ENCODE data around the gene WDPCP.
"Not testable (repeated sequence)": the region's sequence is repeated elsewhere in the genome, so short reads cannot be mapped to it uniquely, and the experiment has no call there.

The WDPCP gene

DNA sequence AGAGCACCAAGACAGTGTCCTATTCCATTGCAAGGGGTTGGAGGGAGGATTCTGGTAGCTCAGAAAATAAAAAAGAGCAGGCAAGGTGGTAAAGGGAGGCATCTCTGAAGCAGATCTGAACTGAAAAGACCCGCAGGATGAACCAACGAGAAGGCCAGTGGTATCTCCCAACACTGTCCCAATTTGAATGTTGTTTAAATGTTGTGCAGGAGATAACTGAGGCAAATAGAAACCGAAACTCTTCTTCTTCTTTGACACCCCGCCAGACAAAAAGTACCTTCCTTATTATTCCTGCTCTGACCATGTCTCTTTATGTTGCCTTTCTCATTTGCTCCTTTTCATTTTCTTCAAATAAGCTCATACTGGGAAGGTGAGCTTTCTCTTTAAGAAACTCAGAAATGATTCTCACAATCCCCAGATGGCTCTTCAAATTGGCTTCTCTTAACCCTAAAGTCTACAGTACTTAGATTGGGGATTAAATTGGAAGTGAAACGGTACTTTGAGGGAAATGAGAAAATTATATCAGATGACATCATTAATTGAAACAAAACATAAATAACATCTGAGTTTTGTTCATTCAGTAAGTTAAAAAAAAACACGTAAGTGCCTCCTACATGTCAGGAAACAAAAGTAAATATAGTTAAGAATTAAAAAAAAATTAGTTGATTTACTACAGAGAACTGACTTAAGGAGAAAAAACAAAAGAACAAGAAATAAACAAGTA is 143.6 kb downstream of the WDPCP start:
- no peak for DNase-seq (ENCODE audit: low read depth)

DNA sequence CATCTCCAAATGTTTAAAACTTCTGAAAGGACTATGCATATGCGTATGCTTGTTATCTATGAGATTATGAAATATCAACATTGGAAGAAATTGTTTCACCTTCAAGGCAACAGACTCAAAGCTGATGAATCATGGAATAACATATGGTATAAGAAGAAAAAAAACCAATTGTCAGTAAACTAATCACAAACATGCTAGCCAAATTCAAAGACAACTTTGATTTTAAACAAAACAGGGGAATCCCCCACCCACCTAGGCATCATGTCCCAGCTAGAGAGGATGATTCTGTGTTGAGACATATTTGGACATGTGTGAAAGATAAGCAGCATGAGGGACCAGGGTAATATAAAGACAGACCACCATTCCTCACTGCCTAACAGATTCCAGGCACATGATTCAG is 147.7 kb downstream of the WDPCP start:
- no peak for DNase-seq (ENCODE audit: low read depth)

- no peak for DNase-seq (ENCODE audit: low read depth)
Measured at GRCh38 chr2:63438181-63438580, 150.1 kb downstream of the WDPCP start.

GRCh38 chr2:63436488-63436887 is 151.8 kb downstream of the WDPCP start:
- DNase-seq (ENCODE audit: low read depth): no peak

DNA sequence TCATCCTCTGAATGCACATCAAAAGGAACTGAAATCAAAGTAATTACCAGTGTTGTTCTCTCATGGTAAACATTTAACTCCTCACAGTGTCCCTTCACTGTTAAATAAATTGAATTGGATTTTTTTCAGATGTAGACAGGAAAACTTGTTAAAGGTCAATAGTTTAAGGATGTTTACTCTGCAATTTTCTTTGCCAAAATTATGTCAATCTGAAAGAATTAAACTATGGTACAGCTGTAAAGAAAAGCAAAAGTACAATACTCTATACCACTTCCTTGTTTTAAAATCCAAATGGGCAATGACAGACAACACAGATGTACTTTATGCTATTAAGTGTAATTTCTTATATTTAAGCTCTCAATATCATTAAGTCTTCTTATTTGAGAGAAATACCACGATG is 153.2 kb downstream of the WDPCP start:
- DNase-seq (ENCODE audit: low read depth): no peak

DNA sequence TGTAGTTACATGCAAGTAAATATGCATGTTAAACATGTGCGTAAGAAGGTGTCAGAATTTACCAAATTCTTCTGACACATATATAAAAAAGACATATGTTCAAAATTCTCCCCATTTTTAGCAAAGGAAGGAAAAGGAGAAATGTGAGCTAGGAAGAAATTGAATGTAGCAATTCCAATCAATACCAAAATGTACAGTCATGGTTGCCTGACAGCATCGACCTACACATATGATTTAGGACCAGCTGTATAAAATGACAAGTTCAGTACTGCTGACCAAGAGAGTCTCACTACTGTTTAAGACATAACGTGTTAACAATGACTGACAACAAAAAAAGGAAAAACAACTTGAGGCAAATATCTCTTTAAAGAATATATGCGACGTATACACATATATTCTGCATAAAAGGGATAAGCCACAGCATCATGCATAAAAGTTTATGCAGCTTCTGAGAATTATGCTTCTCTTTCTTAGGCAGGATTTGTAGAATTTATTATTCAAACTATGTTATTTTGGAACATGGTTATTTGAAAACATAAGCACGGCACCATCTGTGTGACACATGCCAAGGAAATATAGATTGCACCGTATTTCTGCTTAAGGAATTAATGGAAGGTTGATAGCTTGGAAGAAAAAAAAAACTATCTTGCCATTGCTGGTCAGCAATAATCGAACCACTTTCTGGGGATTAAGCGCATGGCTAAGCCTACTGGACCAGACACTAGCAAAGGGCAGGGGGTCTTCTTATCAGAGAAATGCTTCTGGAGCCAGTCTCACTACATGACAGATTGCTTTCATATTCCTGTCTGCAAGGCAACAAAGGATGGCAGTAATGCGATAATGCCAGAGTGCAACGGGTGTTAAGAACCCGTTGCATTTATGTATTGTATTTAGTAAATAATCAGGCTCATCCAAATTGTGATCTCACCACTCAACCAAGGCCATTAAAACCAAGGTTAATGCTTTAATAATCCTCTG is 154.0 kb downstream of the WDPCP start:
- DNase-seq (ENCODE audit: low read depth): no peak

DNA sequence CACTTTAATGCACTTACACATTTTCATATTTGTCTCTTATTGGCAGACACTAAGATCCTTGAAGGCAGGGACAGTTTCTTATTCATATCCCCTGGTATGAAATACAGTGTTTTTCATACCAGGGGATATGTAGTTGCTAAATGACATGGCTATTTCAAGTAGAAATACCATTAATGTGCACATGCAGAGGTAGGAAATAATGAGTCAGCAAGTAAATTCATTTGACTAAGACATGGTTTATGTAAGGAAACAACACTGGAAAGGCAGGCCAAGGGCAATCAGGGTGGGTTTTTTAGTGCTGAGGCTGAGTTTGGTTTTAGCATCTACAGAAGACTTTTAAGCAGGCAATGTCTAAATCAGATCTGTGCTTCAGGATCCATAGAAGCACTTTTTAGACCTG is 155.9 kb downstream of the WDPCP start:
- no peak for DNase-seq (ENCODE audit: low read depth)

DNA sequence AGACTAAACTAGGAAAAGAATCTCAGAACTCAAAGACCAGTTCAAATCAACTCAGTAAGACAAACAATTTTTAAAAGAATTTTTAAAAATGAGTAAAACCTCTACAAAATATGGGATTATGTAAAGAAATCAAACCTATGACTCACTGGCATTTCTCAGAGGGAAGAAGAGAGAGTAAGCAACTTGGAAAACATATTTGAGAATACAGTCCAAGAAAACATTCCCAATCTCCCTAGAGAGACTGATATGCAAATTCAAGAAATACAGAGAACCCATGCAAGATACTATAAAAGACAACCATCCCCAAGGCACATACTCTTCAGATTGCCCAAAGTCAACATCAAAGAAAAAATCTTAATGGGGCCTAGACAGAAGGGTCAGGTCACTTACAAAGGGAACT is 162.7 kb downstream of the WDPCP start:
- no peak for DNase-seq (ENCODE audit: low read depth)

- DNase-seq (ENCODE audit: low read depth): no peak
Measured at GRCh38 chr2:63425079-63425416, 163.2 kb downstream of the WDPCP start.

- no peak for DNase-seq (ENCODE audit: low read depth)
Measured at GRCh38 chr2:63424329-63425078, 163.8 kb downstream of the WDPCP start.

GRCh38 chr2:63422556-63422955 is 165.7 kb downstream of the WDPCP start:
- DNase-seq (ENCODE audit: low read depth): no peak

DNA sequence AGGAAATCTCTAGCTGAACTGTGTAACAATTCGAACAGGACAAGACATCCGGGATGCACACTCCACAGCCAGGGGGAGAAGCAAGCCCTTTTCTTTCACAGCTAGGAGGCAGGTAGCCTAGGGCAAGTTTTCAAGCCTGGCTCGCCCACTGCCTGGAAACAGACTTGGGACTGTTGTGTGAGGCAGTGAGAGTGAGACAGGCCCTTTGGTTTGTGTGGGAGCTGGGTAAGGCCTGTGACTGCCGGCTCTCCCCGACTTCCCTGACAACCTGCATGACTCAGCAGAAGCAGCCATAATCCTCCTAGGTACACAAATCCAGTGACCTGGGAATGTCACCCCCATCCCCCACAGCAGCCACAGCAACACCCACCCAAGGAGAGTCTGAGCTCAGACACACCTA is 179.7 kb downstream of the WDPCP start:
- DNase-seq (ENCODE audit: low read depth): no peak

GRCh38 chr2:63406641-63407040 is 181.6 kb downstream of the WDPCP start:
- no peak for DNase-seq (ENCODE audit: low read depth)

GRCh38 chr2:63403820-63404219 is 184.5 kb downstream of the WDPCP start:
- DNase-seq (ENCODE audit: low read depth): no peak

DNA sequence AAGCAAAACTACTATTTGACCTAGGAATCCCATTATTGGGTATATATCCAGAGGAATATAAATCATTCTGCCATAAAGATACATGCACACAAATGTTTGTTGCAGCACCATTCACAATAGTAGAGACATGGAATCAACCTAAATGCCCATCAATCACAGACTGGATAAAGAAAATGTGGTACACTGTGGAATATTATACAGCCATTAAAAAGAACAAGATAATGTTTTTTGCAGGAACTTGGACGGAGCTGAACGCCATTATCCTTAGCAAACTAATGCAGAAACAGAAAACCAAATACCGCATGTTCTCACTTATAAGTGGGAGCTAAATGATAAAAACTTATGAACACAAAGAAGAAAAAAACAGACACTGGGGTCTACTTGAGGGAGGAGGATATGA is 185.4 kb downstream of the WDPCP start:
- DNase-seq (ENCODE audit: low read depth): not testable (repeated sequence)

DNA sequence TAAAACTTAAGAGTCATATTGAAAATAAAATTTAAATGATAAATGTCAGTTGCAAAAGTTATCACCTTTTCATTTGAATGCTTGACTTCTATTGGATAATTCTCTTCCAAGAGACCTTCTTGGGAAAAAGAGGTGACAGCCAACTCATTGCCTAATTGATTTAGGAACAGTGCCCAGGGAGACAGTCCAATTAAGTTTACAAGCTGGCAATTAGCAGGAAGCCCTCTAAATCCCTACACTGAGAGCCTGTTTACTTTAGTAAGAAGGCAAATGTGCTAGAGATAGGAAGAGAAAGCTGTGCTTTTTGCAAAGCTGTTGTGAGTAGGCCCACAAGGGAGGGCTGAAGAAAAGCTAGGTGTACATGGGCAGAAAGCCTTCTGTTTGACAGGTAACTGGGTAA is 189.1 kb downstream of the WDPCP start:
- DNase-seq (ENCODE audit: low read depth): no peak

GRCh38 chr2:63379451-63379850 is 208.8 kb downstream of the WDPCP start:
- no peak for DNase-seq (ENCODE audit: low read depth)

GRCh38 chr2:63378589-63378988 is 209.7 kb downstream of the WDPCP start:
- DNase-seq (ENCODE audit: low read depth): no peak

DNA sequence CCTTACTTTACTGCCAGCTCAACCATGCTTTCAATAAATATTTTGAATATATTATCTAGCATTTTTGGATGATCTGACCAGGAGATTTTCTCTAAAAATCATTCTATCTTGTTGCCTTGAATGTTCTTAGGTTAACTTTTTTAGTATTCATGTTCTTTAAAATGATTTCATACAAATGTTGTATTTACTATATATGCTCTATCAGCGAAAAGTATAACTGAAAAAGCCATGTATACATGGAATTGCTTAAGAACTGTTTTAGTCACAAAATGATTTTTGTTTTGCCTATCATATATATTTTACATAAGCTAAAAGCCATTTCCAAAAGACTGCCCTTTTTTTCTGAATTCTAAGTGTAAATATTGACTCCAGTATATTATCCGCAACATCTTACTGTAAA is 213.9 kb downstream of the WDPCP start:
- no peak for DNase-seq (ENCODE audit: low read depth)

GRCh38 chr2:63372549-63372948 is 215.7 kb downstream of the WDPCP start:
- DNase-seq (ENCODE audit: low read depth): no peak

- DNase-seq (ENCODE audit: low read depth): no peak
Measured at GRCh38 chr2:63369146-63369545, 219.1 kb downstream of the WDPCP start.

- no peak for DNase-seq (ENCODE audit: low read depth)
Measured at GRCh38 chr2:63364866-63365265, 223.4 kb downstream of the WDPCP start.

DNA sequence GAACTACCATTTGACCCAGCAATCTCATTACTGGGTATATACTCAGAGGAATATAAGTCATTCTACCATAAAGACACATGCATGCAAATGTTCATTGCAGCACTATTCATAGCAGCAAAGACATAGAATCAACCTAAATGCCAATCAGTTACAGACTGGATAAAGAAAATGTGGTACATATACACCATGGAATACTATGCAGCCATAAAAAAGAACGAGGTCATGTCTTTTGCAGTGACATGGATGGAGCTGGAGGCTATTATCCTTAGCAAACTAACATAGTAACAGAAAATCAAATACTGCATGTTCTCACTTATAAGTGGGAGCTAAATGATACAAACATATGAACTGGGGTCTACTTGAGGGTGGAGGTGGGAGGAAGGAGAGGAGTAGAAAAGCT is 230.6 kb downstream of the WDPCP start:
- not testable (repeated sequence) for DNase-seq (ENCODE audit: low read depth)
